NT2/D1 (cell line): Measurements from ENCODE around the gene CYP4X1.

Source experiments
- SUZ12 ChIP-seq: IDR thresholded peaks from 2 replicates; pipeline ENCODE4 v1.6.1; 2011; ENCODE audit not compliant: insufficient read length, insufficient read depth; ENCODE audit errors: extremely low read depth
- YY1 ChIP-seq: IDR thresholded peaks from 2 replicates; pipeline ENCODE4 v1.6.1; 2011; ENCODE audit not compliant: insufficient read length, insufficient read depth
- ZNF274 ChIP-seq: IDR thresholded peaks from 2 replicates; pipeline ENCODE4 v1.6.1; 2011; ENCODE audit warnings: mild to moderate bottlenecking, low read depth, low read length

DNA sequence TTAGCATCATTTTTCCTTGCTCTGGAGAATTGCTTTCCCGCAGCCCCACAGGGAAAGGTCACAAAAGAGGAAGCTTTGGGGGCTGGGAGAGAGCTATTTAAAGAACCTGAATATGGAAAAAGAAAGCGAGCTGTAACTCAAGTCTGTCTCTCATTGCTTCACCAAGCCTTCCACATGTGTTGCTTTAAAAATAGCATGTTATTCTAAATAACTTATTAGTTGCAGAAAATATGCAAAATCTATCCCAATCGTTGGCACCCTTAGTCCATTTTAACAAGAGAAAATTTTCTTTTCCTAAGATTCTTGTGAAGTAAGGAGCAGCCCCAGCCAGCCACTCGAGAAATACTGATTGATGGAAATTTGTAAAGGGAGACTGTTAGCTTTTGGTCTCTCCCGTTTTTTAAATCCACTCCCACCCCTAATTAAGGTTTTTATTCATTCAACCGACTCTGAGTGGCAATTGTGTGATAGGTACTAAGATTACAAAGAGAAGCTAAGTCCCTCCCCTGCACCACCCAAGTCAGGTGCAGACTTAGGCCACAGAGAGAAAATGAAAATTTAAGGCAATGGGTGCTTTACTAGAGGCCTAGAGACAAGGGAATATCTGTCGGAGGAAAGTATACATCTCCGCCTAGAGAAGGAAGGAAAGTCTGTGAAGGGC lies 802 bp downstream of the CYP4X1 start:
- TF ChIP-seq YY1 (no peak), ZNF274 (no peak), SUZ12 (no peak)
